Cardiac ventricle fibroblast (primary cell): ENCODE results near the gene SOAT2. TPM values are rescaled to one million over a fixed set of nuclear protein-coding genes. Genes with fewer than 3 reads are reported as not detected.

Source experiments
- total RNA-seq: library from RNA; depleted of rRNA; stranded (reverse); fragments of >200 nt; gene quantifications from 2 replicates; pipeline ENCODE4 v1.2.3, GENCODE V29; 2015

SOAT2 gene
- not detected in 2 replicates for total RNA-seq

GRCh38 chr12:53102883-53103807 is at the start of gene SOAT2:
TSS of gene SOAT2 (plus strand) at chr12:53103486. CDS start at chr12:53103578, 92 bp downstream.

GRCh38 chr12:53079226-53080117 is 23.8 kb upstream of the SOAT2 start, which contains the start of gene SPRYD3:
TSS of gene SPRYD3 (minus strand) at chr12:53079390. CDS start at chr12:53079333, 57 bp downstream.

GRCh38 chr12:53097564-53098353 is 5.5 kb upstream of the SOAT2 start, which contains the start of gene IGFBP6:
TSS of gene IGFBP6 (plus strand) at chr12:53097667. CDS start at chr12:53097718, 51 bp downstream.

Other genes starting within 250 kb of the SOAT2 start
- 9.6 and 10.3 TPM in 2 replicates for gene KRT8, start 198.4 kb upstream of the SOAT2 start, total RNA-seq
- 34.2 and 38.4 TPM in 2 replicates for gene KRT18, start 154.4 kb upstream of the SOAT2 start, total RNA-seq
- 513 and 617 TPM in 2 replicates for gene EIF4B, start 97.0 kb upstream of the SOAT2 start, total RNA-seq
- gene TNS2, start 53.4 kb upstream of the SOAT2 start, total RNA-seq = 92.5 and 97.3 TPM in 2 replicates
- gene SPRYD3, start 24.1 kb upstream of the SOAT2 start, total RNA-seq = 18.2 and 24.9 TPM in 2 replicates
- 457 and 644 TPM in 2 replicates for gene IGFBP6, start 5.8 kb upstream of the SOAT2 start, total RNA-seq
- 6.0 and 7.5 TPM in 2 replicates for gene ZNF740, start 77.2 kb downstream of the SOAT2 start, total RNA-seq
- gene CSAD, start 77.4 kb downstream of the SOAT2 start, total RNA-seq = 6.8 and 16.6 TPM in 2 replicates
- 0.59 TPM in 1 of 2 replicates, not detected in the other for gene ITGB7, start 103.8 kb downstream of the SOAT2 start, total RNA-seq
- gene RARG, start 128.7 kb downstream of the SOAT2 start, total RNA-seq = 15.8 and 16.4 TPM in 2 replicates
- gene ESPL1, start 164.8 kb downstream of the SOAT2 start, total RNA-seq = 1.1 and 3.6 TPM in 2 replicates
- gene PFDN5, start 192.1 kb downstream of the SOAT2 start, total RNA-seq = 553 and 569 TPM in 2 replicates
- 44.5 and 67.0 TPM in 2 replicates for gene MYG1, start 196.2 kb downstream of the SOAT2 start, total RNA-seq
- gene AAAS, start 218.1 kb downstream of the SOAT2 start, total RNA-seq = 29.9 and 44.4 TPM in 2 replicates
- gene SP7, start 232.9 kb downstream of the SOAT2 start, total RNA-seq = not detected in 2 replicates